ENCODE measurements around the gene CAMK1D. TPM values are rescaled to one million over a fixed set of nuclear protein-coding genes. Genes with fewer than 3 reads are reported as not detected.

Gene CAMK1D
- total RNA-seq, 1 donor from 2014 or later: 22.5 TPM

- no peaks in the 10 kb centered on the region for H3K36me3 ChIP-seq
- H3K9me3 ChIP-seq: no peaks in the 10 kb centered on the region
- ATAC-seq: no peak
- DNase-seq: no peak
- H3K4me1 ChIP-seq: no peaks in the 10 kb centered on the region
- H3K4me3 ChIP-seq: no peak overlapping the region
- intact Hi-C loops (cut with DNase I): no loop called here
- TF ChIP-seq CTCF (IDR thresholded peaks at IDR 0.05): no peak
- no peak overlapping the region for H3K27ac ChIP-seq
- no peaks in the 10 kb centered on the region for H3K27me3 ChIP-seq (ENCODE audit: low read depth)
These were observed 336.1 kb downstream of the CAMK1D start for GRCh38 chr10:12685261-12686058.

DNA sequence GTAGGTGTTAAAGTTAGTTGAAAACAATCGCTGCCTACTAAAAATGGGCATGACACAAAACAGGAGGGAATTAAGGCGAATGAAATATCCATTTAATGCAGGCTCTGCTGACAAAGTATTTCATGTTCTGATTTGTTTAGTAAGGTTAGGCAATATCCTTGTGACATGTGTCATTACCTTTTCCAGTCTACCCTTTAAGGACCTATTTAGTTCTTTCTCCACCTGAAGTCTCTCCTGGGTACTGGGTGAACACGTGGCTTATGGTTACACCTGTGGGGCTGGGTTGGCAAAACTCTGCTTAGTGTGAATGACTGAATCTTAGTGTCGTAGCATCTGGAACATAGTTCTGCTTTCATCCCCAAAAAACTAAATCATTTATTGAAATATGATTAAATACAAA, 338.6 kb downstream of the CAMK1D start:
- intact Hi-C loops (cut with DNase I): no loop called here
- Histone ChIP-seq H3K27ac (no peak overlapping the region), H3K4me3 (no peak overlapping the region), H3K27me3 (ENCODE audit: low read depth) (no peaks in the 10 kb centered on the region), H3K4me1 (no peaks in the 10 kb centered on the region), H3K9me3 (no peaks in the 10 kb centered on the region), H3K36me3 (no peaks in the 10 kb centered on the region)
- ATAC-seq (peak; percentile 29 to 75), DNase-seq (no peak)
- TF ChIP-seq CTCF (IDR thresholded peaks at IDR 0.05): no peak

DNA sequence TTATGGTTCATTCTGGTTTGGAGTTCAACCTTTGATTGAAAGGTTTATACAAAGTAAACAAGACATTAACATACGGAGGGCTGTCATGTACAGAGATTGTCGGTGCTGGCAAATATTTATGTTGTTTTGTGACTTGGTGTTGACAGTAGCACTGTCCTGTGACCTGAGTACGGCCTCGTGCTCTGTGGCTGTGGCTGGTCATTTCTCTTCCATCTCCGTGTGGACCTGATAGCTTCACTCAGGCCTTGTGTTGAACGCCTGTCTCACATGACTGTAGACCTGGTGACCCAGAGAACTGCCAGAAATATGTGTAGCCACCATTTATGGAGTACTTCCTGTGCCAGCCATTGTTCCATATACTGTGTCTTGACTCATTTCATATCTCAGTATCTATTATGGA, 340.5 kb downstream of the CAMK1D start:
- ATAC-seq: no peak
- H3K36me3 ChIP-seq: no peaks in the 10 kb centered on the region
- H3K27me3 ChIP-seq (ENCODE audit: low read depth): no peaks in the 10 kb centered on the region
- H3K9me3 ChIP-seq: no peaks in the 10 kb centered on the region
- DNase-seq: no peak
- H3K27ac ChIP-seq: no peak overlapping the region
- intact Hi-C loops (cut with DNase I): no loop called here
- no peaks in the 10 kb centered on the region for H3K4me1 ChIP-seq
- no peak for TF ChIP-seq CTCF (IDR thresholded peaks at IDR 0.05)
- no peak overlapping the region for H3K4me3 ChIP-seq

DNA sequence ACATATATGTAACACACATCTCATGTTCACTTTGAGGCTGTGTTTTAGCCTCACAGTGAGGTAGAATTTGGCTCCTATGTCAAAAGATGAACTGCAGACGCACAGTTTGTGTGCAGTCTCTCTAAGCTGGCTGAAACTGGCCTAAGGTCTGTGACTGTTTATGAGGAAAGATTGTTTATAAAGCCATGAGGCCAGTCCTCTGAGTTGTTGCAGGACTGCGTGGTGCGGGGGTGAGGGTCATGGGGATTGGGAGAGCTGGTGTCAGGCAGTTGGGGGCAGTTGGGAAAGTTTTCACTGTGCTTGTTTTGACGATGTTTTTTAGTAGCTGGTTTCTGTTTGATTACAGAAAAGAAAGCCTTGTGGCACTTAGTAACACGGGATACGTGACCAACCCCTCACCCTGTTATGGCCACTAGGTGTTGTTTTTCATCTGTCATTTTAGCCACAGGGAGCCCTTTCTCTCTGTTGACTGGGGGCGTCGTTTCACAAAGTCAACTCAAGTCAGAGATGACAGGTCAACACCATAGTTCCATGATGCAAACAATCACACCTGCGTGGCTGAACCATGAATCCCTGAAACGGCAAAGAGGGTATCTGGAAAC, 341.3 kb downstream of the CAMK1D start:
- Histone ChIP-seq H3K36me3 (no peaks in the 10 kb centered on the region), H3K27ac (no peak overlapping the region), H3K27me3 (ENCODE audit: low read depth) (no peaks in the 10 kb centered on the region), H3K4me1 (no peaks in the 10 kb centered on the region), H3K9me3 (no peaks in the 10 kb centered on the region), H3K4me3 (no peak overlapping the region)
- DNase-seq (no peak), ATAC-seq (no peak)
- no peak for TF ChIP-seq CTCF (IDR thresholded peaks at IDR 0.05)
- intact Hi-C loops (cut with DNase I): no loop called here

- H3K27me3 ChIP-seq (ENCODE audit: low read depth): no peaks in the 10 kb centered on the region
- DNase-seq (no peak), ATAC-seq (no peak)
- intact Hi-C loops (cut with DNase I): no loop called here
- no peaks in the 10 kb centered on the region for H3K4me1 ChIP-seq
- no peak for TF ChIP-seq CTCF (IDR thresholded peaks at IDR 0.05)
- H3K9me3 ChIP-seq: no peaks in the 10 kb centered on the region
- H3K27ac ChIP-seq: no peak overlapping the region
- H3K36me3 ChIP-seq: no peaks in the 10 kb centered on the region
- no peak overlapping the region for H3K4me3 ChIP-seq
These were observed 342.2 kb downstream of the CAMK1D start for GRCh38 chr10:12691596-12691995.
